Adrenal gland (tissue), 12 donors: ENCODE results near the gene IL1RAPL1. TPM values are rescaled to one million over a fixed set of nuclear protein-coding genes. Genes with fewer than 3 reads are reported as not detected.
"Not testable (repeated sequence)": the region's sequence is repeated elsewhere in the genome, so short reads cannot be mapped to it uniquely, and the experiment has no call there.

Experiments
- DNase-seq, 7 donors: peaks; one replicate each; pipeline ENCODE4 v3.0.0-alpha.2; 2019 to 2020
- H3K27ac ChIP-seq, 5 donors: fragments of 200-600 bp; sonication (generic) in 4 of 5; 1 replicate in 3 of 5; 2 replicates in 2 of 5; pipeline versions ENCODE4 v1.5.1 to v1.8.0; 2016 to 2020; ENCODE audit warnings: mild to moderate bottlenecking in 1 of 5
- H3K27me3 ChIP-seq: fragments of 200-600 bp; 2 replicates; pipeline ENCODE4 v1.8.0; 2021
- H3K36me3 ChIP-seq, 2 donors: fragments of 200-600 bp; replicated peaks in 1 of 2; 1 replicate in 1 of 2; 2 replicates in 1 of 2; pipeline versions ENCODE4 v1.5.1 to v1.8.0; 2018 to 2022
- H3K4me1 ChIP-seq, 2 donors: fragments of 200-600 bp; replicated peaks in 1 of 2; 1 replicate in 1 of 2; 2 replicates in 1 of 2; pipeline versions ENCODE4 v1.5.1 to v1.8.0; 2018 to 2021
- H3K4me3 ChIP-seq, 4 donors: fragments of 200-600 bp; sonication (generic) in 3 of 4; one replicate each; pipeline ENCODE4 v1.5.1; 2016 to 2018
- H3K9me3 ChIP-seq, 3 donors: fragments of 200-600 bp; sonication (generic) in 1 of 3; replicated peaks in 1 of 3; 1 replicate in 2 of 3; 2 replicates in 1 of 3; pipeline versions ENCODE4 v1.5.1 to v1.8.0; 2016 to 2021
- POLR2A ChIP-seq, 2 donors: fragments of 450-650 bp; IDR thresholded peaks; one replicate each; pipeline ENCODE4 v1.6.1; 2017; ENCODE audit warnings: antibody characterized with exemption in 2 of 2, mild to moderate bottlenecking in 2 of 2, moderate library complexity in 1 of 2
- WGBS, 4 donors: extraction: QIAGEN DNeasy Blood & Tissue Kit in 2 of 4; methylation state at CpG; one replicate each; pipeline versions ENCODE4 v1.1.5 to v1.1.7; 2013 to 2017; 5-methylcytosine and 5-hydroxymethylcytosine counted together
- intact Hi-C, 2 donors: fragments of 100-400 bp; cut with DNase I; formaldehyde crosslinking; loops; one replicate each; pipeline versions ENCODE4 v1.14.1 to v1.15.0; 2022 to 2023
- polyA plus RNA-seq, 3 donors: library from polyadenylated mRNA; stranded (reverse); fragments of 200-250 nt in 2 of 3; fragments of 350-450 nt in 1 of 3; fragmentation: Illumina TruSeq in 1 of 3; extraction: RNeasy Lipid Tissue Mini Kit (QIAGEN cat#74804) in 1 of 3; gene quantifications; one replicate each; pipeline ENCODE4 v1.2.3, GENCODE V29; 2013 to 2014
- total RNA-seq, 9 donors: library from RNA; depleted of rRNA in 4 of 9; stranded (reverse); fragments of >200 nt in 4 of 9; fragments of 120-200 nt in 1 of 9; fragmentation: NEBNext Ultra II Directional in 1 of 9; extraction: Animal tissue kit (Norgen Biotek cat#: 25700) in 1 of 9; gene quantifications; one replicate each; pipeline versions ENCODE4 v1.1.0 to v1.2.4, GENCODE V29; 2013 to 2023
- TF ChIP-seq, protein P1 (sequence below), 6 experiments: fragments of 450-650 bp in 4 of 6; fragments of 200-600 bp in 2 of 6; sonication (generic) in 1 of 6; IDR thresholded peaks; 1 replicate in 5 of 6; 2 replicates in 1 of 6; pipeline versions ENCODE4 v1.5.1 to v1.8.0; 2016 to 2021; ENCODE audit warnings: antibody characterized with exemption in 6 of 6, mild to moderate bottlenecking in 2 of 6, moderate library complexity in 1 of 6
- donor health status: healthy with polysubstance abuse.
- donor health status: Bipolar disorder and iron deficiency.
- donor health status: DM: yes; HTN: yes; CAD: no.
- donor health status: DM: no; HTN: no; CAD: no.
- donor health status: DM: no; HTN: no; CAD: no.
- donor health status: DM: yes; HTN: yes; CAD: no.

The IL1RAPL1 gene
- total and polyA plus RNA-seq, 12 donors = 1.1 TPM; not detected in 11

DNA sequence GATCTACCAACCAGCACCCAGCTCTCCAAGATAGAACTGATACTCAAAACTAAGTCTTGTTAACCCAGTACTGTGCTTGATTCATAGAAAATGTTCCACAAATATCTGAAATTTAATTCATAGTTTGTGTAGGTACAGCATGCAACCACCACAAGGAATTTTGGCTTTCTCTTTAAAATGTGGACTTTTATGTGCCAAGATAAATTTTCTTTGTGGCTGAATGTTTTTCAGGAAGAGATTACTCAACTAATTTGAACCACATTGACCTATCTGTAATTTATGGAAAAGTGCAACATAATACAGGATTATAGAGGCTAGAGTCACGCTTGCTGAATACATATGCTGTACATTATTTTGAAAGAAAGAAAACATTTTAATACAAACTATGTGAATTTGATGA is 730.8 kb downstream of the IL1RAPL1 start:
- no peak for DNase-seq
- H3K27me3 ChIP-seq = no peaks in the 10 kb centered on the region
- intact Hi-C loops = no loop called here
- no peak overlapping the region for H3K27ac ChIP-seq
- WGBS, 4 donors = 55 to 74% (median 70%) methylated on average over 1 of the region's 1 CpG
- H3K4me1 ChIP-seq = no peaks in the 10 kb centered on the region
- no peaks in the 10 kb centered on the region for H3K9me3 ChIP-seq
- H3K4me3 ChIP-seq = no peak overlapping the region
- H3K36me3 ChIP-seq = no peaks in the 10 kb centered on the region
- TF ChIP-seq, protein P1, sequence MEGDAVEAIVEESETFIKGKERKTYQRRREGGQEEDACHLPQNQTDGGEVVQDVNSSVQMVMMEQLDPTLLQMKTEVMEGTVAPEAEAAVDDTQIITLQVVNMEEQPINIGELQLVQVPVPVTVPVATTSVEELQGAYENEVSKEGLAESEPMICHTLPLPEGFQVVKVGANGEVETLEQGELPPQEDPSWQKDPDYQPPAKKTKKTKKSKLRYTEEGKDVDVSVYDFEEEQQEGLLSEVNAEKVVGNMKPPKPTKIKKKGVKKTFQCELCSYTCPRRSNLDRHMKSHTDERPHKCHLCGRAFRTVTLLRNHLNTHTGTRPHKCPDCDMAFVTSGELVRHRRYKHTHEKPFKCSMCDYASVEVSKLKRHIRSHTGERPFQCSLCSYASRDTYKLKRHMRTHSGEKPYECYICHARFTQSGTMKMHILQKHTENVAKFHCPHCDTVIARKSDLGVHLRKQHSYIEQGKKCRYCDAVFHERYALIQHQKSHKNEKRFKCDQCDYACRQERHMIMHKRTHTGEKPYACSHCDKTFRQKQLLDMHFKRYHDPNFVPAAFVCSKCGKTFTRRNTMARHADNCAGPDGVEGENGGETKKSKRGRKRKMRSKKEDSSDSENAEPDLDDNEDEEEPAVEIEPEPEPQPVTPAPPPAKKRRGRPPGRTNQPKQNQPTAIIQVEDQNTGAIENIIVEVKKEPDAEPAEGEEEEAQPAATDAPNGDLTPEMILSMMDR (IDR thresholded peaks at IDR 0.05) = no peak

DNA sequence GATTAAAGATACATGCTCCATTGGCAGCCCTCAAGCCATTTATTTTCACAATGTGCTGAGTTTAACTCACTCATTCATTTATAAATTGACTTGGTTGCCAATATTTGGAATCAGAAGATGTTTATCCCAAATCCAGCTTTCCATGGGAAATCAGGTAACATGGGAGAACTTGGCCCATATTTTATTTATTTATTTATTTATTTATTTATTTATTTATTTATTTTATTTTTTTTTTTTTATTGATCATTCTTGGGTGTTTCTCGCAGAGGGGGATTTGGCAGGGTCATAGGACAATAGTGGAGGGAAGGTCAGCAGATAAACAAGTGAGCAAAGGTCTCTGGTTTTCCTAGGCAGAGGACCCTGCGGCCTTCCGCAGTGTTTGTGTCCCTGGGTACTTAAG is 745.2 kb downstream of the IL1RAPL1 start:
- H3K4me1 ChIP-seq, H3K9me3 ChIP-seq, H3K4me3 ChIP-seq, DNase-seq, H3K36me3 ChIP-seq, intact Hi-C loops, H3K27ac ChIP-seq, H3K27me3 ChIP-seq: not testable (repeated sequence)
- 90 to 100% (median 95%) methylated on average over 1 to 3 of the region's 3 CpGs for WGBS, 4 donors

DNA sequence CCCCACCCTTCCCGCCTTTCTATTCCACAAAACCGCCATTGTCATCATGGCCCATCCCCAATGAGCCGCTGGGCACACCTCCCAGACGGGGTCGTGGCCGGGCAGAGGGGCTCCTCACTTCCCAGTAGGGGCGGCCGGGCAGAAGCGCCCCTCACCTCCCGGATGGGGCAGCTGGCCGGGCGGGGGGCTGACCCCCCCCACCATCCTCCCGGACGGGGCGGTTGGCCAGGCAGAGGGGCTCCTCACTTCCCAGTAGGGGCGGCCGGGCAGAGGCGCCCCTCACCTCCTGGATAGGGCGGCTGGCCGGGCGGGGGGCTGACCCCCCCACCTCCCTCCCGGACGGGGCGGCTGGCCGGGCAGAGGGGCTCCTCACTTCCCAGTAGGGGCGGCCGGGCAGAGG is 745.8 kb downstream of the IL1RAPL1 start:
- H3K4me1 ChIP-seq, H3K27me3 ChIP-seq, H3K36me3 ChIP-seq, H3K9me3 ChIP-seq, H3K27ac ChIP-seq, DNase-seq, H3K4me3 ChIP-seq, intact Hi-C loops: not testable (repeated sequence)
- 91% methylated on average over 7 to 9 of the region's 27 CpGs; no CpG with 5 or more reads in 2 of the 4 donors for WGBS, 4 donors

DNA sequence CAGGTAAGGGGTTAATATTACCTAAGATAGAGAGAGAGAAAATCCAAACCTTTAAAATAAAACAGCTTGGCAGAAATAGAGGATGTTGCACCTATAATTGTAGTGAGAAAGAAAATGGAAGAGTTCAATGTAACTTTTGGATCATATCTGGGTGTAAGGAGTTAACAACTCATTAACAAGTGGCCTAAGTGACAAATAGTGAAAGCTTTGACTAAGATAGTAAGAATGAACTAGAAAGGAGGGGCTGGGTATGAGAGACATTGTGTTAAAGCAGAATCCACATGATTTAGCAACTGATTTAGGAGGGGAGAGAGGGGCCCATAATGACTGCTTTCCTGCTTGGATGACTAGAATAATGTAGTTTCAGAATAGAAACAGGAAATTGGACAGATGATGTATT is 761.0 kb downstream of the IL1RAPL1 start:
- no peak for DNase-seq
- Histone ChIP-seq H3K4me3 (no peak overlapping the region), H3K9me3 (no peaks in the 10 kb centered on the region), H3K4me1 (no peaks in the 10 kb centered on the region), H3K36me3 (no peaks in the 10 kb centered on the region), H3K27me3 (no peaks in the 10 kb centered on the region), H3K27ac (no peak overlapping the region)
- TF ChIP-seq POLR2A (IDR thresholded peaks at IDR 0.05) = no peak
- TF ChIP-seq, protein P1 (IDR thresholded peaks at IDR 0.05) = no peak
- intact Hi-C loops = no loop called here

DNA sequence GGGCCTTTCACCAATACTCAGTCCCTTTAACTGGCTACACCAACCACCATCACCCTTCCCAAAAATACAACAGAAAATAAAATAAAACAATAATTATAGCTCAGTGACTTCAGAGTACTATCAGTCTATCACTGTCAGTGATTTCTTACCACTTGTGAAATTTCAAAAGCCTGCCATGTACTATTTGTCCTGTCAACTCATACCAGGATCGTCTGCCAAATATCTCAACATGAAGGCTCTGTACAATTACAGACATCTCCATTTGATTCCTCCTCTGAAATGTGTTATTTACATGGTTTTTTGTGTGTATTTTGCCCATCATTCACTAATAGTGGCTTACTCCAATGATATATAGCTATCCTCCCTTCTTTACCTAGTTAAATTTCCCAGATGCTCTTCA is 772.0 kb downstream of the IL1RAPL1 start:
- no peak for DNase-seq
- Histone ChIP-seq H3K4me3 (no peak overlapping the region), H3K27me3 (peaks cover 18% of the 10 kb centered on the region), H3K27ac (no peak overlapping the region), H3K36me3 (no peaks in the 10 kb centered on the region), H3K9me3 (no peaks in the 10 kb centered on the region), H3K4me1 (no peaks in the 10 kb centered on the region)
- TF ChIP-seq POLR2A (IDR thresholded peaks at IDR 0.05) = no peak
- TF ChIP-seq, protein P1 (IDR thresholded peaks at IDR 0.05) = no peak
- 74 to 89% (median 86%) methylated on average over 1 of the region's 1 CpG for WGBS, 4 donors
- intact Hi-C loops = no loop called here

DNA sequence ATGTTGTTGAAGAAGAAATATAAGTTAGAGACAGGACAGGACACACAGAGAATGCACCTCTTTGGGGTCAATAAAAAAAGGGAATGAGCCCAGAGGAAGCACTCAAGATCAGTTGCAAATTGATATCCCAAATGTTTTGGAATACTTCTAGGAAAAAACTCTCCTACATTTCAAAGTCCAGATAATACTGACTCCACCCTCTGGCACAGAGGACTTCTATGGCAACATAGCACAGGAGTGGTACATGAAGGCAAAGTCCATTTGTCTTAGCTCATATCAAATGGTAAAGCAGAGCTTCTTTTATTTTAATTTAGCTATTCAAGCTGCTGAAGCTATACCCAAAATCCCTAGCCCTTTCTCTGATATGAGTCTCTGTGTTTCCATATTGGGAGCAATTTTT is 787.5 kb downstream of the IL1RAPL1 start:
- DNase-seq, H3K27me3 ChIP-seq, intact Hi-C loops, H3K27ac ChIP-seq, H3K9me3 ChIP-seq, H3K4me3 ChIP-seq, H3K36me3 ChIP-seq, H3K4me1 ChIP-seq: not testable (repeated sequence)
